Cardiac muscle cell (in vitro differentiated cells and primary cell): ENCODE results near the gene ABCD1. TPM values are rescaled to one million over a fixed set of nuclear protein-coding genes. Genes with fewer than 3 reads are reported as not detected.

Experiments
- DNase-seq, 2 donors: peaks; one replicate each; pipeline versions ENCODE4 v3.0.0 to v3.0.0-alpha.2; 2010 to 2017; ENCODE audit warnings: low read depth in 1 of 2, low spot score in 1 of 2
- H3K27ac ChIP-seq: fragments of 200-600 bp; sonication (generic); 2 replicates; pipeline ENCODE4 v1.5.1; 2016
- H3K27me3 ChIP-seq: fragments of 200-600 bp; sonication (generic); 2 replicates; pipeline ENCODE4 v1.6.0; 2016; ENCODE audit warnings: control low read depth
- H3K36me3 ChIP-seq: fragments of 200-600 bp; sonication (generic); 2 replicates; pipeline ENCODE4 v1.5.1; 2016; ENCODE audit warnings: control low read depth
- H3K4me1 ChIP-seq: fragments of 200-600 bp; sonication (generic); 2 replicates; pipeline ENCODE4 v1.8.1; 2017; ENCODE audit warnings: low read depth, mild to moderate bottlenecking, mixed run types
- H3K4me3 ChIP-seq: fragments of 200-600 bp; sonication (generic); 2 replicates; pipeline ENCODE4 v1.5.1; 2016; ENCODE audit warnings: mild to moderate bottlenecking
- H3K9me3 ChIP-seq: fragments of 200-600 bp; sonication (generic); 2 replicates; pipeline ENCODE4 v1.5.1; 2017; ENCODE audit warnings: low read depth, mild to moderate bottlenecking, control low read depth
- polyA plus RNA-seq: library from polyadenylated mRNA; unstranded; fragments of >200 nt; fragmentation: Nextera tagmentation; extraction: Ambion mirVana; gene quantifications from 2 replicates; pipeline ENCODE4 v1.2.1, GENCODE V29; 2016
- total RNA-seq: library from RNA; depleted of rRNA; stranded (reverse); fragments of >200 nt; gene quantifications from 2 replicates; pipeline ENCODE4 v1.2.3, GENCODE V29; 2016
- TF ChIP-seq, protein P1 (sequence below): IDR thresholded peaks from 2 replicates; pipeline ENCODE4 v1.5.1; 2012; ENCODE audit warnings: low read depth, mild to moderate bottlenecking, low read length

Gene ABCD1
- total and polyA plus RNA-seq, 2 experiments from 2014 or later = 14.6 to 28.7 TPM

DNA sequence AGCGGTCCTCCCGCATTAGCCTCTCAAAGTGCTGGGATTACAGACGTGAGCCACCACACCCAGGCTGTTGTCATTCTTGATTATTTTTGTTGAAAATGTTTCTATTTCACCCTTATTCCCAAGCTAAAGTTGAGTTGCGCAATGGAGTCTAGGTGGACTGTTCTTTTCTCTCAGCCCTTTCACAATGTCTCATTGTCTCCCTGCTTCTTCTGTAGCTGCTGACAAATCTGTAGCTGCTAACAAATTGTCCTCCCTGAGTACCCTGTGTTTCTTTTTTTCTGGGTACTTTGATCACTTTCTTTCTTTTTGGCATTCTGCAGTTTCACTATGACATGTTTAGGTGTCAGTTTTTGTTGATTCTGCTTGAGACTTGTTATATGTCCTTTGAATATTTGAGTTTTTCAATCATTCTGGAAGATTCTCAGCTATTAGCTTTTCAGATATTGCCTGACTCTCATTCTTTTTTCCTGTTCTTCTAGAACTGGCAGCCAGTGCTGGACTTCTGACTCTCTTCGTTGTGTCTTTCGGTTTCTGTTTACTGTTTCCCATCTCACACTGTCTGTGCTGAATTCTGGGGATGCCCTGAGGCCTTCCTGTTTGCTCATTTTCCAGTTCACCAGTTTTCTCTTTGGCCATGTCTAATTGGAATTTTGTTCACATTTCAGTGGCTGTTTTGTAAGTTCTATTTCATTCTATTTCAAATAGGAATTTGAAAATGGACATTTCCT is 6.6 kb downstream of the ABCD1 start:
- Histone ChIP-seq H3K36me3 (no peaks in the 10 kb centered on the region), H3K27ac (no peak overlapping the region), H3K4me1 (peaks cover 6% of the 10 kb centered on the region), H3K27me3 (no peaks in the 10 kb centered on the region), H3K9me3 (no peaks in the 10 kb centered on the region), H3K4me3 (no peak overlapping the region)
- TF ChIP-seq, protein P1, sequence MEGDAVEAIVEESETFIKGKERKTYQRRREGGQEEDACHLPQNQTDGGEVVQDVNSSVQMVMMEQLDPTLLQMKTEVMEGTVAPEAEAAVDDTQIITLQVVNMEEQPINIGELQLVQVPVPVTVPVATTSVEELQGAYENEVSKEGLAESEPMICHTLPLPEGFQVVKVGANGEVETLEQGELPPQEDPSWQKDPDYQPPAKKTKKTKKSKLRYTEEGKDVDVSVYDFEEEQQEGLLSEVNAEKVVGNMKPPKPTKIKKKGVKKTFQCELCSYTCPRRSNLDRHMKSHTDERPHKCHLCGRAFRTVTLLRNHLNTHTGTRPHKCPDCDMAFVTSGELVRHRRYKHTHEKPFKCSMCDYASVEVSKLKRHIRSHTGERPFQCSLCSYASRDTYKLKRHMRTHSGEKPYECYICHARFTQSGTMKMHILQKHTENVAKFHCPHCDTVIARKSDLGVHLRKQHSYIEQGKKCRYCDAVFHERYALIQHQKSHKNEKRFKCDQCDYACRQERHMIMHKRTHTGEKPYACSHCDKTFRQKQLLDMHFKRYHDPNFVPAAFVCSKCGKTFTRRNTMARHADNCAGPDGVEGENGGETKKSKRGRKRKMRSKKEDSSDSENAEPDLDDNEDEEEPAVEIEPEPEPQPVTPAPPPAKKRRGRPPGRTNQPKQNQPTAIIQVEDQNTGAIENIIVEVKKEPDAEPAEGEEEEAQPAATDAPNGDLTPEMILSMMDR = no peak
- DNase-seq = peak in 1 of 2 donors; percentile 63

DNA sequence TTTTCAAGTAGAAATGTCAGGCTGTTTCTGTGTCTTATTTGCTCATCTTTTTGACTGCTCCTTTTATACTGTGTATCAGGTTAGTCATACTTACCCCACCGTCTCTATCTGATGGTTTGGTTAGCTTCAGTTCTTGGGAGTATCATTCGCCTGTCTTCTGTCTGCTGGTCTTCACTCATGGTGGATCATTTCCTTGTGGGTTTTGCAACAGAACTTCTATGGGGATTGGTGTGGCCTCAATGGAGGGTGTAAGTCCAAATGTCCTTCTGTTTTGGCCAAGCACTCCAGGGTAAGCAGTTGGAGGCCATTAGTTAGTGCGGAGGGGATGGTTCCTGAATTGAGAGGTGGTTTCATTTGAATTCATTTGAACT is 7.2 kb downstream of the ABCD1 start:
- no peak overlapping the region for H3K4me3 ChIP-seq
- no peaks in the 10 kb centered on the region for H3K36me3 ChIP-seq
- TF ChIP-seq, protein P1 = no peak
- H3K27ac ChIP-seq = no peak overlapping the region
- H3K9me3 ChIP-seq = no peaks in the 10 kb centered on the region
- H3K27me3 ChIP-seq = no peaks in the 10 kb centered on the region
- peaks cover 3% of the 10 kb centered on the region for H3K4me1 ChIP-seq
- no peak for DNase-seq

DNA sequence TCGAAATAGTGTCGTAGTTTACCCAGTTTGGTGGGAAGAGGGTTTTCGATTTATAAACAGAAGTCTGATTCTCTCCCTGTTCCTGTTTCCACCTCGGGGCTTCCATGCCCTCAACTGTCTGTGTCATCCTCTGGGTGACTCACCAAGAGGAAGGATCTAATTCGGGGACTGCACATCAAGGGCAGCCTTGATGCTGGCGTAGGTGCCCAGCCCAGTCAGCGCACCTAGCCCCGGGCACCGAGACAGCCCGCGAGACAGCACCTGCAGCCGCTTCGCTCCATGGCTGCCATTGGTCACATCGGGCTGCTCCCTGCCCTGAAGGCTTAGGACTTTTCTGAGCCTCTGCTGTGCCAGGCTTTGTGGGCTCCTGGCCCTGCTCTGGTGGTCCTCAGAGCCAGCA is 7.7 kb downstream of the ABCD1 start:
- DNase-seq = no peak
- H3K36me3 ChIP-seq = no peaks in the 10 kb centered on the region
- TF ChIP-seq, protein P1 = no peak
- no peaks in the 10 kb centered on the region for H3K4me1 ChIP-seq
- no peaks in the 10 kb centered on the region for H3K9me3 ChIP-seq
- no peaks in the 10 kb centered on the region for H3K27me3 ChIP-seq
- H3K4me3 ChIP-seq = no peak overlapping the region
- no peak overlapping the region for H3K27ac ChIP-seq

DNA sequence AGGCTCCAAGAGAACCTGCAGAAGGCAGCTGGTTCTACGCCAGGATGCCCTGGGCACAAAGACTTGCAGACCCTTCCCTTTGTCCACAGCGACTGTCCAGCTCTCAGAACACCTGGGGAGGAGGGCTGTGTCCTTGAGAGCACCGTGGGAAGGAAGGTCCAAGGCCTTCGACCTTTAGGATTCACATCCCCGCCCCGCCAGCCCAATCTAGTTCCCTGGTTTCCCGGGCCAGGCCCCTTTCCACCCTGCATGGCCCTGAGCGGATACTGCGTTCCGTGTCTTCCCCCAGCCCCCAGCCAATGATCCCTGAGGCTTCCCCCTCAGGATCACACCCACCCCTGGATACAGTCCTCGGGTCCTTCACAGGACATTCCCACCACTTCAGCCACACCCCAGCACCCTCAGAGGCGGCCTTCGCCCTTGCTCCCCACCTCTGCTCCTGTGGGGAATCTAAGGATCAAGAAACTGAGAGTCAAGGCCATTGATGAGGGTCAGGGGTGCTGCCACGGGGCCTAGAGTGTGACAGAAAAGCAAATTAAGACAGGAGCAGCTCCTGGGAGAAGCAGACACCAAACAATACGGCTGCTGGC is 9.1 kb downstream of the ABCD1 start:
- no peaks in the 10 kb centered on the region for H3K27me3 ChIP-seq
- TF ChIP-seq, protein P1 = no peak

DNA sequence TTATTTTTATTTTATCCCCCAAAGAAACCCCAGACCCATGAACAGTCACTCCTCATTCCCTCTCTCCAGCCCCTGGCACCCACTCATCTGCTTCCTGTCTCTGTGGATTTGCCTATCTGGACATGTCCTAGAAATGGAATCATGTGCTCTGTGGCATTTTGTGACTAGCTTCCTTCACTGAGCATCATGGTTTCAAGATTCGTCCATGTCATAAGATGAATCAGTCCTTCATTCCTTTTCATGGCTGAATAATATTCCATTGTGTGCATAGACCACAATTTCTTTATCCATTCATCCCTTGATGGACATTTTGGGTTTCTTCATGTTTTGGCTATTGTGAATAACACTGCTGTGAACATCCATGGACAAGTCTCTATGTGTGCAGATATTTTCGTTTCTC is 10.2 kb downstream of the ABCD1 start:
- TF ChIP-seq, protein P1 = no peak
- no peak for DNase-seq
- H3K36me3 ChIP-seq = no peaks in the 10 kb centered on the region

More for the DNA sequence above, 9.1 kb downstream of the ABCD1 start:
- no peak for DNase-seq
- no peak overlapping the region for H3K27ac ChIP-seq
- no peaks in the 10 kb centered on the region for H3K4me1 ChIP-seq
- no peaks in the 10 kb centered on the region for H3K36me3 ChIP-seq
- H3K9me3 ChIP-seq = no peaks in the 10 kb centered on the region
- H3K4me3 ChIP-seq = no peak overlapping the region

More for the DNA sequence above, 10.2 kb downstream of the ABCD1 start:
- no peak overlapping the region for H3K27ac ChIP-seq
- no peaks in the 10 kb centered on the region for H3K9me3 ChIP-seq
- no peaks in the 10 kb centered on the region for H3K27me3 ChIP-seq
- no peak overlapping the region for H3K4me3 ChIP-seq
- H3K4me1 ChIP-seq = peaks cover 7% of the 10 kb centered on the region
